HepG2 (cell line): ENCODE results near the gene SDC3. TPM values are rescaled to one million over a fixed set of nuclear protein-coding genes. Genes with fewer than 3 reads are reported as not detected.
A peak's percentile ranks its signal among the peaks of the same experiment; 100 is the strongest.

Experiments used
- ATF4 ChIP-seq, 2 experiments: fragments of 450-650 bp in 1 of 2; sonication (generic) in 1 of 2; formaldehyde crosslinking; IDR thresholded peaks; 2 replicates each; pipeline versions ENCODE4 v1.5.0 to v1.8.0; 2020 to 2022; ENCODE audit warnings: mild to moderate bottlenecking in 1 of 2, missing genetic modification reagents in 1 of 2
- ATF5 ChIP-seq: sonication (generic); formaldehyde crosslinking; IDR thresholded peaks from 2 replicates; pipeline ENCODE4 v1.4.0; 2020; ENCODE audit warnings: mild to moderate bottlenecking, low read depth, missing genetic modification reagents
- ATF7-NPFF ChIP-seq: sonication (generic); formaldehyde crosslinking; IDR thresholded peaks from 2 replicates; pipeline ENCODE4 v1.8.1; 2023; ENCODE audit warnings: mild to moderate bottlenecking, low read depth, missing genetic modification reagents, moderate library complexity
- HIC2 ChIP-seq: sonication (generic); formaldehyde crosslinking; IDR thresholded peaks from 2 replicates; pipeline ENCODE4 v1.9.0; 2022; ENCODE audit warnings: low read depth, missing genetic modification reagents
- ISX ChIP-seq: sonication (generic); formaldehyde crosslinking; conservative IDR thresholded peaks from 2 replicates; pipeline ENCODE4 v1.5.0; 2020; ENCODE audit warnings: missing genetic modification reagents
- RXRA ChIP-seq: sonication (generic); formaldehyde crosslinking; IDR thresholded peaks from 2 replicates; pipeline ENCODE4 v1.5.1; 2020; ENCODE audit warnings: missing genetic modification reagents
- TFDP1 ChIP-seq: IDR thresholded peaks from 2 replicates; pipeline ENCODE4 v1.6.1; 2016; ENCODE audit warnings: missing compliant biosample characterization, missing genetic modification reagents, borderline replicate concordance
- ZBTB44 ChIP-seq: sonication (generic); formaldehyde crosslinking; IDR thresholded peaks from 2 replicates; pipeline ENCODE4 v1.4.0; 2020; ENCODE audit warnings: missing genetic modification reagents
- ZFP36L1 ChIP-seq: sonication (generic); formaldehyde crosslinking; IDR thresholded peaks from 2 replicates; pipeline ENCODE4 v1.8.0; 2022; ENCODE audit warnings: mild to moderate bottlenecking, missing genetic modification reagents, moderate library complexity
- ZFP41 ChIP-seq: sonication (generic); formaldehyde crosslinking; IDR thresholded peaks from 2 replicates; pipeline ENCODE4 v1.4.0; 2020; ENCODE audit warnings: mild to moderate bottlenecking, missing genetic modification reagents, borderline replicate concordance
- ZHX2 ChIP-seq, 2 experiments: sonication (generic) in 1 of 2; formaldehyde crosslinking in 1 of 2; IDR thresholded peaks; 2 replicates each; pipeline versions ENCODE4 v1.6.1 to v1.9.0; 2014 to 2022; ENCODE audit warnings: antibody characterized with exemption in 1 of 2, borderline replicate concordance in 1 of 2, inconsistent platforms in 1 of 2, low read depth in 1 of 2, missing genetic modification reagents in 1 of 2
- ZNF33A ChIP-seq: sonication (generic); formaldehyde crosslinking; IDR thresholded peaks from 2 replicates; pipeline ENCODE4 v1.5.1; 2020; ENCODE audit warnings: missing genetic modification reagents, mild to moderate bottlenecking, moderate library complexity, borderline replicate concordance
- ZNF34 ChIP-seq: sonication (generic); formaldehyde crosslinking; IDR thresholded peaks from 2 replicates; pipeline ENCODE4 v1.4.0; 2020; ENCODE audit warnings: mild to moderate bottlenecking, missing genetic modification reagents, borderline replicate concordance
- ZNF557 ChIP-seq: sonication (generic); formaldehyde crosslinking; IDR thresholded peaks from 2 replicates; pipeline ENCODE4 v1.4.0; 2020; ENCODE audit warnings: missing genetic modification reagents
- ZNF572 ChIP-seq: sonication (generic); formaldehyde crosslinking; IDR thresholded peaks from 2 replicates; pipeline ENCODE4 v1.5.1; 2020; ENCODE audit warnings: mild to moderate bottlenecking, missing genetic modification reagents
- ZNF678 ChIP-seq: sonication (generic); formaldehyde crosslinking; IDR thresholded peaks from 2 replicates; pipeline ENCODE4 v1.4.0; 2020; ENCODE audit warnings: mild to moderate bottlenecking, missing genetic modification reagents
- ZNF776 ChIP-seq: sonication (generic); formaldehyde crosslinking; IDR thresholded peaks from 2 replicates; pipeline ENCODE4 v1.4.0; 2020; ENCODE audit warnings: mild to moderate bottlenecking, missing genetic modification reagents
- polyA plus RNA-seq, 8 experiments: library from polyadenylated mRNA; depleted of rRNA in 3 of 8; stranded (reverse) in 7 of 8; unstranded in 1 of 8; fragments of >200 nt; fragmentation: Illumina TruSeq in 4 of 8; extraction: Trizol in 4 of 8; gene quantifications; 2 replicates each; pipeline versions ENCODE4 v1.2.1 to v1.2.3, GENCODE V29; 2011 to 2016; ENCODE audit warnings: low read depth in 4 of 8, missing spikeins in 1 of 8, mixed read lengths in 1 of 8; ENCODE audit not compliant: insufficient read depth in 1 of 8
- total RNA-seq, 5 experiments: library from RNA; depleted of rRNA; stranded (reverse); fragments of >200 nt; fragmentation: Illumina TruSeq; extraction: Trizol; gene quantifications; 2 replicates each; pipeline ENCODE4 v1.2.3, GENCODE V29; 2016; ENCODE audit warnings: low read depth in 1 of 5

SDC3 gene
- total and polyA plus RNA-seq, 2 of the 13 experiments (the other 11 are each of a cell fraction or from before 2014, with no cell fraction given), result 0.49 to 0.84 TPM

GRCh38 chr1:30892671-30893073 lies 15.9 kb downstream of the SDC3 start (continued):
- TF ChIP-seq ZHX2 (IDR thresholded peaks at IDR 0.05; ENCODE audit: low read depth), result no peak
- TF ChIP-seq ZHX2 (CRISPR knock-in tag; IDR thresholded peaks at IDR 0.05; ENCODE audit: borderline replicate concordance), result no peak
- no peak for TF ChIP-seq ZNF34 (CRISPR knock-in tag)
- TF ChIP-seq ATF4 (CRISPR knock-in tag; IDR thresholded peaks at IDR 0.05), result no peak
- TF ChIP-seq ATF5 (CRISPR knock-in tag), result no peak
- no peak for TF ChIP-seq HIC2 (CRISPR knock-in tag)
- TF ChIP-seq ZFP36L1 (CRISPR knock-in tag), result no peak
- no peak for TF ChIP-seq ISX (CRISPR knock-in tag)
- no peak for TF ChIP-seq ZBTB44 (CRISPR knock-in tag)
- TF ChIP-seq ZNF572 (CRISPR knock-in tag), result no peak
- no peak for TF ChIP-seq ZNF557
- TF ChIP-seq RXRA (CRISPR knock-in tag), result peak; percentile 94
- no peak for TF ChIP-seq TFDP1
- no peak for TF ChIP-seq ATF7-NPFF (CRISPR knock-in tag)
- TF ChIP-seq ZNF33A (CRISPR knock-in tag), result no peak
- TF ChIP-seq ZFP41 (CRISPR knock-in tag), result no peak
- TF ChIP-seq ZNF678 (CRISPR knock-in tag), result no peak
- TF ChIP-seq ZNF776 (CRISPR knock-in tag), result no peak
